Inflammatory macrophage treated with lipopolysaccharide for 4 hours (primary cell): ENCODE results near the gene CMTM4.
"Not testable (repeated sequence)": the region's sequence is repeated elsewhere in the genome, so short reads cannot be mapped to it uniquely, and the experiment has no call there.

Source experiments
- DNase-seq: peaks from one replicate; pipeline ENCODE4 v3.0.0-alpha.2; 2020

Gene CMTM4

GRCh38 chr16:66588981-66589713 lies 107.4 kb downstream of the CMTM4 start:
- DNase-seq: peak; percentile 60

GRCh38 chr16:66587881-66588600 lies 108.5 kb downstream of the CMTM4 start:
- DNase-seq: no peak

- DNase-seq: peak; percentile 47
Measured at GRCh38 chr16:66585481-66586239, 110.9 kb downstream of the CMTM4 start.

- DNase-seq: peak; percentile 76
Measured at GRCh38 chr16:66581246-66581952, 115.1 kb downstream of the CMTM4 start.

GRCh38 chr16:66580605-66581209 lies 115.8 kb downstream of the CMTM4 start:
- DNase-seq: peak; percentile 19

GRCh38 chr16:66578651-66579531 lies 117.7 kb downstream of the CMTM4 start, which contains the start of gene CMTM2:
Gene CMTM2 (plus strand): TSS chr16:66579463. CDS start chr16:66579608, 145 bp downstream.
- DNase-seq: no peak

- no peak for DNase-seq
Measured at GRCh38 chr16:66576296-66576695, 120.2 kb downstream of the CMTM4 start.

- DNase-seq: no peak
Measured at GRCh38 chr16:66575060-66575459, 121.5 kb downstream of the CMTM4 start.

GRCh38 chr16:66574531-66574930 lies 122.0 kb downstream of the CMTM4 start:
- DNase-seq: no peak

- DNase-seq: peak; percentile 39
Measured at GRCh38 chr16:66574081-66574480, 122.5 kb downstream of the CMTM4 start.

- no peak for DNase-seq
Measured at GRCh38 chr16:66572356-66572755, 124.2 kb downstream of the CMTM4 start.

- peak; percentile 75 for DNase-seq
Measured at GRCh38 chr16:66569827-66570405, 126.6 kb downstream of the CMTM4 start.

GRCh38 chr16:66569131-66569530 lies 127.4 kb downstream of the CMTM4 start:
- DNase-seq: no peak

- DNase-seq: no peak
Measured at GRCh38 chr16:66568355-66568754, 128.2 kb downstream of the CMTM4 start.

- DNase-seq: not testable (repeated sequence)
Measured at GRCh38 chr16:66567270-66567669, 129.3 kb downstream of the CMTM4 start.

GRCh38 chr16:66566051-66566901 lies 130.3 kb downstream of the CMTM4 start, which contains the start of gene CMTM1:
Gene CMTM1 (plus strand): TSS chr16:66566439. CDS start chr16:66566514, 75 bp downstream.
- DNase-seq: no peak
